ENCODE measurements around the gene GALNT15.

DNA sequence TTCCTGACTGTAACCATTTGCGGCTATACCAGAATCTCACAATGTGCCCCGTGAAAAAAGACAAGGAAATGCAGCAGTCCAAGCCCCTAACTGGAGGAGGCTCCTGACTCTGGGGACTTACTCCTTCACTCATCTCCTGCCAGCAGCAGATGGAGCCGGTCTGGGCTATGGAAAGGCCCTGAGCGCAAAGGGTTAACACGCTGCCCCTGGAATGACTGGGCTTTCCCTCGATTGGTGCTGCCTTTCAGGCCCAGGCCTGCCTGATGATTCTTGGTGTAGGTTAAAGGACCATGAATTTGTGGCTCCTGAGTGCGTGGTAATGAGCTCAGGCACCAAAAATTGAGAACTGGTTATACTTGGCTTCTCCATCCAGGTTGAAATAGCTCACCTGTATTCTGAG lies 42.3 kb upstream of the GALNT15 start:
- TF ChIP-seq, protein P1, sequence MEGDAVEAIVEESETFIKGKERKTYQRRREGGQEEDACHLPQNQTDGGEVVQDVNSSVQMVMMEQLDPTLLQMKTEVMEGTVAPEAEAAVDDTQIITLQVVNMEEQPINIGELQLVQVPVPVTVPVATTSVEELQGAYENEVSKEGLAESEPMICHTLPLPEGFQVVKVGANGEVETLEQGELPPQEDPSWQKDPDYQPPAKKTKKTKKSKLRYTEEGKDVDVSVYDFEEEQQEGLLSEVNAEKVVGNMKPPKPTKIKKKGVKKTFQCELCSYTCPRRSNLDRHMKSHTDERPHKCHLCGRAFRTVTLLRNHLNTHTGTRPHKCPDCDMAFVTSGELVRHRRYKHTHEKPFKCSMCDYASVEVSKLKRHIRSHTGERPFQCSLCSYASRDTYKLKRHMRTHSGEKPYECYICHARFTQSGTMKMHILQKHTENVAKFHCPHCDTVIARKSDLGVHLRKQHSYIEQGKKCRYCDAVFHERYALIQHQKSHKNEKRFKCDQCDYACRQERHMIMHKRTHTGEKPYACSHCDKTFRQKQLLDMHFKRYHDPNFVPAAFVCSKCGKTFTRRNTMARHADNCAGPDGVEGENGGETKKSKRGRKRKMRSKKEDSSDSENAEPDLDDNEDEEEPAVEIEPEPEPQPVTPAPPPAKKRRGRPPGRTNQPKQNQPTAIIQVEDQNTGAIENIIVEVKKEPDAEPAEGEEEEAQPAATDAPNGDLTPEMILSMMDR (IDR thresholded peaks at IDR 0.05) = no peak
- TF ChIP-seq POLR2A (IDR thresholded peaks at IDR 0.05) = no peak
